ENCODE measurements around the gene RAD51B. TPM values are rescaled to one million over a fixed set of nuclear protein-coding genes. Genes with fewer than 3 reads are reported as not detected.

RAD51B gene
- total RNA-seq, 1 experiment from 2014 or later = 16.7 TPM

DNA sequence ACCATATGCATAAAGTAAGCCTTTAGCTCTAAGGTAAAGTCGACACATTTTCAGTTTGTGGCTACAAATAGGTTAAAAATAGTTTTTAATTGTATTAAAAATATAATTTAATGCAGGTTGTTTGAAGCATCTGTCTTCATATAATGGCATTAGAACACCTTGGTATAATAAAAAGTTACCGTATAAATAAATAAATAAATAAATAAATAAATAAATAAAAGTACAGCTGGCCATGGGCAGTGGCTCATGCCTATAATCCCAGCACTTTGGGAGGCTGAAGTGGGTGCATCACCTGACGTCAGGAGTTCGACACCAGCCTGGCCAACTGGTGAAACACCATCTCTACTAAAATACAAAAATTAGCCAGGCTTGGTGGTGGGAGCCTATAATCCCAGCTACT is 18.8 kb upstream of the RAD51B start:
- Histone ChIP-seq H3K4me2 (ENCODE audit: insufficient read depth, insufficient read length, low read length) (no peak overlapping the region), H3K27ac (ENCODE audit: insufficient read length, low read depth, low read length) (no peak overlapping the region), H2AK5ac (ENCODE audit: insufficient read length, low read length) (no peak overlapping the region), H3K4me1 (ENCODE audit: insufficient read depth, low read length) (no peaks in the 10 kb centered on the region), H2BK5ac (ENCODE audit: insufficient read length, low read length) (no peak overlapping the region), H3K23me2 (ENCODE audit: insufficient read length, low read depth, low read length, poor library complexity, severe bottlenecking) (no peaks in the 10 kb centered on the region), H3K4ac (ENCODE audit: low read depth, low read length) (no peak overlapping the region), H3K18ac (ENCODE audit: insufficient read length, low read depth, low read length) (no peak overlapping the region), H4K91ac (ENCODE audit: insufficient read length, low read depth, low read length) (no peak overlapping the region), H2AFZ (ENCODE audit: low read length) (no peak overlapping the region), H3K14ac (ENCODE audit: insufficient read depth, low read length) (no peak overlapping the region), H3T11ph (ENCODE audit: low read length) (no peak overlapping the region), H2BK20ac (ENCODE audit: low read depth, low read length, poor library complexity, severe bottlenecking) (no peak overlapping the region), H4K8ac (replicated peaks; ENCODE audit: insufficient read length, low read depth, low read length) (no peak overlapping the region), H3K27me3 (ENCODE audit: insufficient read depth, low read length) (no peaks in the 10 kb centered on the region), H4K5ac (ENCODE audit: insufficient read length, low read depth, low read length) (no peak overlapping the region), H3K23ac (ENCODE audit: insufficient read length, low read depth, low read length) (no peak overlapping the region), H2BK120ac (ENCODE audit: low read depth, low read length, poor library complexity, severe bottlenecking) (no peak overlapping the region), H3K56ac (ENCODE audit: insufficient read length, low read depth, low read length) (no peak overlapping the region), H3K79me1 (ENCODE audit: insufficient read depth, low read depth, low read length, poor library complexity, severe bottlenecking) (no peaks in the 10 kb centered on the region), H2BK15ac (ENCODE audit: low read depth, low read length) (no peak overlapping the region), H4K20me1 (ENCODE audit: control insufficient read depth, insufficient read depth, insufficient read length) (no peaks in the 10 kb centered on the region), H3K9ac (ENCODE audit: extremely low read depth, insufficient read length, low read length) (no peak overlapping the region), H2BK12ac (ENCODE audit: insufficient read length, low read depth, low read length) (no peak overlapping the region), H3K79me2 (ENCODE audit: insufficient read depth, low read length) (no peaks in the 10 kb centered on the region), H3K9me3 (ENCODE audit: control insufficient read depth, low read depth, low read length) (no peaks in the 10 kb centered on the region)
- Mint-ChIP-seq H3K4me1 (no peaks in the 10 kb centered on the region), H3K27me3 (ENCODE audit: low read depth) (no peaks in the 10 kb centered on the region), H3K4me3 (no peak overlapping the region), H3K27ac (no peak overlapping the region), H3K9me3 (no peaks in the 10 kb centered on the region), H3K36me3 (ENCODE audit: insufficient read depth in 1 of 3, low read depth in 3 of 3) (peaks cover 18 to 65% (median 64%) of the 10 kb centered on the region in 3 experiments; a peak in 6 of 7 replicates)
- TF ChIP-seq CTCF (conservative IDR thresholded peaks at IDR 0.05) = no peak
- no CpG with 5 or more reads among the region's 4 CpGs for WGBS (ENCODE audit: extremely low coverage, insufficient read length, low lambda C conversion rate)
- DNase-seq = no peak
